ENCODE data around the gene VSTM2B.

Gene VSTM2B

DNA sequence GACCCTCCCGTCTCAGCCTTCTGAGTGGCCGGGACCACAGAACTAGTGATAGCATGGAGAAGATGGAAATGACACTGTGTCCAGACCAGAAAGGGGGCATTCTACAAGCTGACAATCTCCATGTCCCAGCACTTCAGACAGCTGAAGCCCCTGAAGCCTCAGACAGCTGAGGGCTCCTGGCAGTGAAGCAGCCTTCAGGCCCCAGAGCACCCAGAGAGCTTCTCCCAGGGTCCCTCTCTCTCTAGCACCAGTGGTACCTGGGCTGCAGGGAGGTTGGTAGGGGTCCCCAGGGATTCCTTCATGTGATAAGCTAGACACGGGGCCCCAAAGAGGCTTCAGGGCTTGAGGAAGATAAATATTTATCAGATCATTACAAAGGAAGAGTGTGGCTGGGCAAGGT lies 72.7 kb downstream of the VSTM2B start:
- no peak for DNase-seq

DNA sequence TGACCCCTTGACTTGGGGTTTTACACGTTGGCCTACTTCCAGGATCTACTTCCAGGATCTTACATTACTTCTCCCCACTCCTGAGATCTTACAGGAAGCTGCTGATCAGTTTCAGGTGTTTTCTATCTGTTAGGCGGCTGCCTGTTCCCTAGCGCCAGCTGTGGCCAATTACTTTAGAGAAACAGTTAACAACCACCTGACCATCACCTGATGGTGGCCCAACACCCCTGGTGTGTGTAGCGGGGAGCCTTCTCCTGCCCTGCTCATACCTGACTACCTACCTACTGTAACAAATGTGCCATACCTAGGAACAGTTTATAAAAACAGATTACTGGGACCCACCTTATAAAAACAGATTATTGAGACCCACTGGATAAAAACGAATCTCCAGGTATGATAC lies 77.5 kb downstream of the VSTM2B start:
- DNase-seq: no peak

DNA sequence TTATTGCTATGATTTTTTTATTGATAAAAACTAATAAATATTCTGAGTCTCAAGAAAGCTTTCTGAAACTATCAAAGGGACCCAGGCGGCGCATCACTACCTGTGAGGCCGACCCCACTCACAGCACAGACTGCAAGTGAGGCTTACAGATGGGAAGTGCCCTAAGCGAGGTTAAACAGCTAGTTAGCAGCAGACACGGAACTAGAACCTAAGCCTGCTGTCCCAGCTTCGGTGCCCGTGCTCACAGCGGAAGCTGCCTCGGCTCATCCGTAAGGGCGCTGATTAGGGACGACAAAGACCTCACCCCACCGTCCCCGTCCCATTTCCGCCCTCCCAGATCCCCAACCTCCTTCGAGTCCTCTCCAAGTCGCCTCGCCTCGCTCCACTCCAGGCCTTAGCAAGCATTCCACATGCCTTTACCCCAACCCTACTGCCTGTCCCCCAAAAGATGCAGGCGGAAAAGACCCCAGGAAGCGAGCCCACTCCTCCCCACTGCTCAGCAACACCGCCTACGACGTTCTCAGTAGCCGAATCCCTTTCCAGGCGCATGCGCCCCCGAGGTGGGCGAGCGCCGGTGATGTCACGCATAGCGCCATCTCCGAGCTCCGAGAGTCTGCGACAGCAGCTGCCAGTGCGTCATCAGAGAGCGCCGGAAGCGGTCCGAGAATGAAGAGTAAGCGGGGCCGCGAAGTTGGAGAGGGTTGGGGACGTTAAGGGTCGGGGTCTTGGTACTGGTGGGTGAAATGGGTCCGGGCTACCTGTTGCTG lies 80.0 kb downstream of the VSTM2B start, which contains the start of gene POP4:
TSS of gene POP4 (plus strand) at position 631 of the 767 bp plus-strand sequence. CDS start at position 667, 36 bp downstream.
- peak; percentile 59 to 81 for DNase-seq

DNA sequence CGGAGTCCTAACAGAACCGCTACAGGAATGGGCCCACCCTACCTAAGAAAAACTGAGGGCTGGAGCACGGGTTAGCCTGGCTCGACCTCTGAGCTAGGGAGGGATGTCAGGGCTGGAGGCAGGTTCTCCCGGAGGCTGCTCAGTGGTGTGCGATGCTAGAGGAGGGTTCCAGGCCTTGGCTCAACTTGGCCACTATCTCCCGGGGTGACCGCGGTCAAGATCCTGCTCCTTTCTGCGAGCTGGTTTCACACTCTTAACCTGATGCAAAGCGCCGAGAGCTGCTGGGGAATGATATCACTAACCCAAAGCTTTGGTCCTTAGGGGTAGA lies 80.6 kb downstream of the VSTM2B start:
- DNase-seq: no peak

DNA sequence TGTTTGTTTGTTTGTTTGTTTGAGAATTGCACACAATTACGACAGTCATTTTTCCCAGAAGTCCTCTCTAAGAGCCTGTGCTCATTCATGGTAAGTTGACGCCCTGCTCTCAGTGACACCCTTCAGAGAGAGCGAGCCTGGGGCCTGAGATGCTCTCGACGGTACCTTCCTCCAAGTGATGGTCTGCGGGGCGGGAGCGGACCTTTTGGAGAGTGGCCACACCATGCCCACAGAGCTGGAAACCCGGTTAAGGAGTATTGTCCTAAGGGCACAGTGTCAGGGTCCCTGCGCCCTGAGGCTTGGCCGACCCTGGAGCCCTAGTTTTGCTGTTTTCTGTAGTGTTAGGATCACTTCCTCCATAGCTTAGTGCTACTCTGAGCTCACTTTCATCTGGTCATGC lies 83.8 kb downstream of the VSTM2B start:
- DNase-seq: no peak

GRCh38 chr19:29610213-29610573 lies 84.4 kb downstream of the VSTM2B start:
- DNase-seq: no peak

DNA sequence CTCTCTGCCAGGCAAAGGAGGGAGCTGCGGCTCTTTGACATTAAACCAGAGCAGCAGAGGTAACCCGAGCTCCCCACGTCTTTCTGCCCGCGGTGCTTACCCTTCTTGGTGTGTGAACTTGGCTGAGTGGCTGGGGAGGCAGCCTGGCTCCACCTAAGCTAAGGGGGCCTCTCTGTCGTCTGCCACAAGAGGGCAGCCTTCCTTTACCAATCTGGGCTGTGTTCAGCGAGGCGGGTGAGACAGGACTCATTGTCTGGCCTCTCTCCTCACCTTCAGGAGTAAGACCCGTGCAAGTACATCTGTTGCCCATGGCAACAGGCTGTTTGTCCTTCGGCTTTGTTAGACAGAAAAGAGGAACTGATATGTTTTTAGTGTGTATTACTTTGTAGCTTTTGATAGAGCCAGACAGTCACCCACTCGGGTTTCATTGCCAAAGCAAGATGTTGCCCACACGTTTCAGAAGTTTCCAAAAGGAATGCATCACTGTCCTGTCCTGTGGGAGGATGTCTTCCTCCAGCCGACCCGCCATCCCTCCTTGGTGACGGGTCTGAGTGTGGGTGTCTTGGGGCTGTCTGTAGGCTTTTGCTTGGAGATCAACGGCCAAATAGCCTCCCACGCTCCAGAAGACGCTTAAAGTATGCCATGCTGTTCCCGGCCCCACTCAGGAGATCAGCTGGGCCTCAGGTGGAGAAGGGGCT lies 84.9 kb downstream of the VSTM2B start:
- DNase-seq: peak in 1 of 2 experiments; percentile 16

DNA sequence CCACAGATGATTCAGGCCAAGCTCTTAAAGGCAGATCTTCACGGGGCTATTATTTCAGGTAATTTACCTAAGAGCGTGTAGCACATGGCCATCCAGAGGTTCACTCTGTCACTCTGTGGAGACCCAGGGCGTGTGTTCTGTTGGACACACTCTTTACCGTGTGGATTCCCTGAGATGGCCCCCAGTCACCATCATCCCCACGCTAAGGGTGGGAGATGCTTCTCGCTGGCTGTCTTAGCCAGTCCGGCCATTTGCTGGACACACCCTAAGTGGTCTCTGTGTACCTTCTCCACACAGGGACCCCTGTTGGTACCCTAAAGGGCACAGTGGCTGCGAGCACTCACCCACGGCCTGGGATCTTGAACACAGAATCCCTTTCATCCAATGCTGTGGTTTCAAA lies 86.3 kb downstream of the VSTM2B start:
- no peak for DNase-seq

- DNase-seq: no peak
Observed at GRCh38 chr19:29612801-29613595, 87.2 kb downstream of the VSTM2B start.

DNA sequence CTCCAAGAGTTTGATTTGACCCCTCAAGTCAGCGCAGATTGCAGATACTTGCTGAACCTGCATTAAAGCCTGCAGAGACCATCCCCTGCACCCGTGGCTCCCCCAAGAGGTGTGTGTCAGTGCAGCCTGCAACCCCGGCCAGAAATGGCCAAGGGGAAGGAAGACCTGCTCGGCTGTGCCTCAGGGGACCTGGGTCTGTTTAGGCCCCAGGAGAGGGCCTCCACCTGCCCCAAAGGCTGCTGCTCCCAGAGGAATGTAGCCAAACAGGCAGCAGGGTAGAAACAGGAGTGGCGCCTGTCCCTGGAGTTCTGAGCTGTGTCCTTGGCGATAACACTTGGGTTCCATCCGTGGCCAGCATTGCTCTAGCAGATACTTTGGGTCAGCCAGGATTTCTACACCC lies 88.3 kb downstream of the VSTM2B start:
- no peak for DNase-seq
